Measurements from ENCODE around the gene EEF2. TPM values are rescaled to one million over a fixed set of nuclear protein-coding genes. Genes with fewer than 3 reads are reported as not detected.

EEF2 gene
- total RNA-seq, 4 donors from 2014 or later, result 1,701 to 2,714 (median 2,440) TPM

DNA sequence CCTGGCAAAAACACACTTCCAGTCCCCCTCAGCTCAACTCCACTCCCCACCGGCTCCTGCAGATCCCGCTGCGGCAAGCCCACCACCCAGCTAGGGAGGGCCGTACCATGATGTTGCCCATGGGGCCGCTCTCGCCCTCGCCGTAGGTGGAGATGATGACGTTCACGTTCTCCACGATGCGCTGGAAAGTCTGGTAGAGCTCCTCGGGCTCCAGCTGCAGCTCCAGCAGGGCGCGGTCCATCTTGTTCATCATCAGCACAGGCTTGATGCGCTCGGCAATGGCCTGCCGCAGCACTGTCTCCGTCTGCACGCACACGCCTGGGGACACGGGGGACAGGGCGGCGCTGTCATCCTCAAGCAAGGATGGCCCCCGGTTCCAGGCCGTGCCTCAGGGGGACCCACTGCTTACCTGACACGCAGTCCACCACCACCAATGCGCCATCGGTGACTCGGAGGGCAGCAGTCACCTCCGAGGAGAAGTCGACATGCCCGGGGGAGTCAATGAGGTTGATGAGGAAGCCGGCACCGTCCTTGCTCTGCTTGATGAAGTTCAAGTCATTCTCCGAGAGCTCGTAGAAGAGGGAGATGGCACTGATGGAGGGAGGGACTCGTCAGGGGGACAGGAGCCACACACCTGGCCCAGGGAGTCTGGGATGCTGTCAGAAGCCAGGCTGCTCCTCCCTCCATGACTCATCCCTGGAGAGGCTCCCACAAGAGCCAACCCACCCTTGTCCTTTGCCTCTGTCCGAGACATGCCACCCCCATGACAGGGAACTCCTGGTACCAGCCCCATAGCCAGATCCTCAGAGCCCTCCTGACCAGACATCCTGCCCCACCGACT is 2.3 kb downstream of the EEF2 start:
- Histone ChIP-seq H3K27me3 (no peaks in the 10 kb centered on the region), H3K36me3 (peaks cover 0 to 64% of the 10 kb centered on the region in 2 donors), H3K27ac (peak overlapping the region; percentile 89 to 100 (median 92)), H3K4me3 (peak overlapping the region in 2 of 4 donors; percentile 79 to 80), H3K9me3 (no peaks in the 10 kb centered on the region), H3K4me1 (peaks cover 39% of the 10 kb centered on the region in 2 donors)
- in situ Hi-C loops (cut with MboI; ENCODE audit: low sequenced_read_pairs in 4 of 4), result loop anchor here in 1 of 4 donors (10.0 kb wide), 1 partner anchor 82 kb away; the partner anchor contains the start of gene ZBTB7A
- DNase-seq (peak in 1 of 2 donors; percentile 84), ATAC-seq (peak in 1 of 2 donors; percentile 42)
- intact Hi-C loops (cut with DNase I; ENCODE audit: low total_unique reads), result loop anchor here (2.0 to 10.0 kb wide), 2 partner anchors 28 to 362 kb away; partner anchors contain the start of gene MPND
- peak in 1 of 2 donors; percentile 6 for TF ChIP-seq POLR2A (IDR thresholded peaks at IDR 0.05)
- TF ChIP-seq, protein P1, sequence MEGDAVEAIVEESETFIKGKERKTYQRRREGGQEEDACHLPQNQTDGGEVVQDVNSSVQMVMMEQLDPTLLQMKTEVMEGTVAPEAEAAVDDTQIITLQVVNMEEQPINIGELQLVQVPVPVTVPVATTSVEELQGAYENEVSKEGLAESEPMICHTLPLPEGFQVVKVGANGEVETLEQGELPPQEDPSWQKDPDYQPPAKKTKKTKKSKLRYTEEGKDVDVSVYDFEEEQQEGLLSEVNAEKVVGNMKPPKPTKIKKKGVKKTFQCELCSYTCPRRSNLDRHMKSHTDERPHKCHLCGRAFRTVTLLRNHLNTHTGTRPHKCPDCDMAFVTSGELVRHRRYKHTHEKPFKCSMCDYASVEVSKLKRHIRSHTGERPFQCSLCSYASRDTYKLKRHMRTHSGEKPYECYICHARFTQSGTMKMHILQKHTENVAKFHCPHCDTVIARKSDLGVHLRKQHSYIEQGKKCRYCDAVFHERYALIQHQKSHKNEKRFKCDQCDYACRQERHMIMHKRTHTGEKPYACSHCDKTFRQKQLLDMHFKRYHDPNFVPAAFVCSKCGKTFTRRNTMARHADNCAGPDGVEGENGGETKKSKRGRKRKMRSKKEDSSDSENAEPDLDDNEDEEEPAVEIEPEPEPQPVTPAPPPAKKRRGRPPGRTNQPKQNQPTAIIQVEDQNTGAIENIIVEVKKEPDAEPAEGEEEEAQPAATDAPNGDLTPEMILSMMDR (IDR thresholded peaks at IDR 0.05 in 4 of 5, conservative IDR thresholded peaks at IDR 0.05 in 1 of 5), result no peak

DNA sequence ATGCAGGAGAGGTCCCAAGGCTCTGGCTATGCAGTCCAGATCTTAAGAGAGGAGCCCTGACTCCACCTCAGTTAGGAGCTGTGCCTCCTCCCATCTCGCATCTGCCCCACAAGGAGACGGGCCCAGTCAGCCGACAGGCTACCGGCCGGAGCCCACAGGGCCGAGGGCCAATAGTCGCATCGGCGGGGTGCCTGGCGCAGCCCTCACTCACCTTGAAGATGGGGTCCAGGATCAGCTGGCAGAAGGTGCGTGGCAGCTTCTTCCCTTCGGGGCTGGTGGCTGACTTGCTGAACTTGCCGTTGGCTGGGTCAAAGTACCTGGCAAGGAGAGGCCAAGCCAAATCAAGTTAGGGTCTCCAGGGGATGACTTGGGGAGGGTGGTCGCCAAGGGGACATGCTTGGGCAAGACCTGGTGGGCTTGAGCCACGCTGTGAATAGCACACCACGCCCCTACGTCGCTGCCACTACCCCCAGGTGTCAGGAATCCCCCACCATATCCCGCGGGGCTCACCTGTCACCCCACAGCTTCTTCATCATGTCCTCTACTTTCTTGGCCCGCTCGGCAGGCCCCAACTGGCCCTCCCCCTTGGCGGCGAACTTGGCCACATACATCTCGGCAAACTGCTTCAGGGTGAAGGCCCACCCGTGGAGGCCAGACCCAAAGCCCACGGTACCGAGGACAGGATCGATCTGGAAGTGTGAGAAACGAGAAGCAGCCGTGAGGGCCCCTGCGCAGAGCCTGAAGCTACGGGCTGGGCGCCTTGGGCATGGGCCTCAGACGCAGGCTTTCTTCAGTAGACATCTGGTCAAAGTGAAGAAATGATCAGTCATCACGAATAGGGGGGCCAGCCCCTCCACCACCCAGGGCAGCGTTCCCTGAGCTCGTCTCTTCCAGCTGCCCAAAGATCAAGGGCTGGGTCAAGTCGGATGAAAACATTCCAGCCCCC is 3.3 kb downstream of the EEF2 start:
- DNase-seq, result no peak
- Histone ChIP-seq H3K36me3 (peaks cover 0 to 73% of the 10 kb centered on the region in 2 donors), H3K4me3 (no peak overlapping the region), H3K9me3 (no peaks in the 10 kb centered on the region), H3K27me3 (no peaks in the 10 kb centered on the region), H3K4me1 (peaks cover 32% of the 10 kb centered on the region in 2 donors), H3K27ac (peak overlapping the region; percentile 89 to 100 (median 92))
- intact Hi-C loops (cut with DNase I; ENCODE audit: low total_unique reads) (loop anchor here (2.0 to 10.0 kb wide), 2 partner anchors 27 to 363 kb away; partner anchors contain the start of gene MPND), in situ Hi-C loops (cut with MboI; ENCODE audit: low sequenced_read_pairs in 4 of 4) (loop anchor here in 1 of 4 donors (10.0 kb wide), 1 partner anchor 83 kb away; the partner anchor contains the start of gene ZBTB7A)
- TF ChIP-seq, protein P1 (IDR thresholded peaks at IDR 0.05 in 4 of 5, conservative IDR thresholded peaks at IDR 0.05 in 1 of 5), result no peak
- no peak for TF ChIP-seq POLR2A (IDR thresholded peaks at IDR 0.05)
- no peak for ATAC-seq

DNA sequence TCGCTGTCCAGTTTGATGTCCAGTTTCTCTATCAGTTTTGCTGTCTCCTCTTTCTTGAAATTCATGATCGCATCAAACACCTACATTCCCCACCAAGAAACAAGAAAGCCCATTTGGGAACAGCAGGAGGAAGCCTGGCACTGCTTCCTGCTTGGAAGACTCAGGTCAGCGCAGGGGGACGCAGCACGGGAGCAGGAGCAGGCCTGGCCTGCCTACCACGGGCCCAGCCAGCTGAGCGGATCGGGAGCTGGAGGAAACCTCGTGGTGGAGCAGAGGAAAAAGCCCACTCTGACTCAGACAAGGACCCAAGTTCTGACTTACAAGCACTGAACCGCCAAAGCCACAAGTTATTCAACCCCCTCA is 3.9 kb downstream of the EEF2 start:
- H3K9me3 ChIP-seq, result no peaks in the 10 kb centered on the region
- H3K27ac ChIP-seq, result peak overlapping the region; percentile 89 to 100 (median 92)
- peaks cover 25 to 26% of the 10 kb centered on the region in 2 donors for H3K4me1 ChIP-seq
- H3K36me3 ChIP-seq, result peaks cover 0 to 80% of the 10 kb centered on the region in 2 donors
- TF ChIP-seq, protein P1 (IDR thresholded peaks at IDR 0.05 in 4 of 5, conservative IDR thresholded peaks at IDR 0.05 in 1 of 5), result no peak
- TF ChIP-seq POLR2A (IDR thresholded peaks at IDR 0.05), result no peak
- DNase-seq, result no peak
- ATAC-seq, result no peak
- no peak overlapping the region for H3K4me3 ChIP-seq
- H3K27me3 ChIP-seq, result no peaks in the 10 kb centered on the region
- intact Hi-C loops (cut with DNase I; ENCODE audit: low total_unique reads), result loop anchor here (10.0 kb wide), 1 partner anchor 363 kb away; the partner anchor contains the start of gene MPND
- in situ Hi-C loops (cut with MboI; ENCODE audit: low sequenced_read_pairs in 4 of 4), result loop anchor here in 1 of 4 donors (10.0 kb wide), 1 partner anchor 83 kb away; the partner anchor contains the start of gene ZBTB7A
